HG02981 (cell line): ENCODE measurements around the gene ME1.
"Not testable (repeated sequence)": the region's sequence is repeated elsewhere in the genome, so short reads cannot be mapped to it uniquely, and the experiment has no call there.

Experiments used
- ATAC-seq: cut with Tn5 transposase; IDR thresholded peaks from one replicate; pipeline ENCODE4 v1.9.1; 2021; ENCODE audit warnings: mild to moderate bottlenecking, moderate library complexity; ENCODE audit not compliant: unreplicated experiment

ME1 gene

DNA sequence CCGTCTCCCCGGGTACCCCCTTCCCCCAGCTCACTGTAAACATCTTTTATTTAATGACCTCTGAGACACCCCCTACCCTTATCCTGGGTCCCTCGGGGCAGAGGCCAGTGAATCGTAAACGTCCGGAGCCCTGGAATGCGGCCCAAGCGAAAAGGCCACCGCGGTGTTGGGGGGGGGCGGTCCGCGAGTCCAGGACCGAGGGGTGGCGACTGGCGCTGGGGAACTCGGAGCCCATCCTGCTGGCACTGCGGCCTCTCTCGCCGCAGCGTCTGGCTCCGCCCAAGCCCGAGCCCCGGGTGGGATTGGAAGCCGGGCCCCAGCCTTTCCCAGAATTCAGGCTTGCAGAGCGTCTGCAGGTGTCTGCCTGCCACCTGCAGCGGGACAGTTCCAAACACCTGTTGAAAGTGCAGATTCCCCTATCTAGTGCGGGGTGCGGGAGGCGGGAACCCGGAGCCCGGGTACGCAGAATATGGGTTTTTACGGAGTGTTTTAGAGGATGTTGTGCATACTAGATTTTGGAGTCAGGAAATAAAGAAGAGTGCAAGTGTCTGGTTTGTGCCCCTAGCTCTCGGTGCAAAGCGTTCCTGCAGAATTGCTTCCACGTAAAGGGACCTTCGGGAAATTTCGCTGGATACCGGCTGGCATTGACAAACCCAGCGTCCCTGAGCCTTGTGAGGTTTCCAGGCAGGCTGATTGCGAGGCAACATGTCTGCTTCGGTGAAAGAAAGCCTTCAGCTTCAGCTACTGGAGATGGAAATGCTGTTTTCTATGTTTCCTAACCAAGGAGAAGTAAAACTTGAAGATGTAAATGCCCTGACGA, 236.9 kb downstream of the ME1 start:
- ATAC-seq: peak; percentile 16

DNA sequence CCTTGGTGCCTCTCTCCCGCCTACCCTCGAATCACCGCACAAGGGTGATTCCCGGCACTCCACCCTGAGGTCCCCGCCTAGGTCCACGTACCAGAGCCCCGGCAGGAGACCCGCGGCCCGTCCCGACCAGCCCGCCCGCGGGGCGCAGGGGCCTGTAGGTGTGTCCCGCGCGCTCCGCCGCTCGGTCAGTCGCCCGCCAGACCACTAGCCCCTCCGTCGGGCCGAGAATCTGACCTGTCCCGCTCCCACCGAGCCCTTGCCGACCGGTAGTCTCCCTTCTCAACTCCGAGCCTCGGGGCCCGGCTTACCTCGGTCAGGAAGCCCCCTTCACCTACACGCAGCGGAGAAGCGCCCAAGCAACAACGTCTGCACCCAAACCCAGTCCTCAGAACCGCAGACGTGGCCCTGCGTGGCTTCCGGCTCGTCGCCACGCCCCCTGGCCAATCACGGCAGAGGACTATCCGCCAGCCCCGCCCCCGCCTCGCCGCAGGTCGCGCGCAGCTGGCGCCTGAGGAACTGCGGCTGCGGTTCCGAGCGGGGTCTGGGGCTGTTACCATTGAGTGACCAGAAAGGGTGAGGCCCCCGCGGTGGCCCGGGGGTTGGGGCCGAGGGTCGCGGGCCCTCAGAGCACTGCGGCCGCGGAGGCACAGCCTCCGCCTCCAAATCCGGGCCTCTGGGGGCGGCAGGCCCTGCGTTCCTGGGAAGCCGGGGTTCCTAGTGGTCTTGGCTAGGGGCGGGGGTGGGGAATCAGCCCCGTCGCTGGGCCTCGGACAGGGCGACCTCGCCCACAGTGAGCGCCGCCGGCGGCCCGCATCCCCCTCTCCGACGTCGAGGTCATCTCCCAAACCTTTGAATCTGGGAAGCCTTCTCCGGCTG, 237.7 kb downstream of the ME1 start, which contains the start of the genes PGM3 and RWDD2A:
Gene PGM3, minus strand, starts transcription at position 395 of the 876 bp plus-strand sequence. CDS start 2,253 bp downstream, outside the sequence.
Gene RWDD2A, plus strand, starts transcription at position 487 of the 876 bp plus-strand sequence. CDS start 1,095 bp downstream, outside the sequence.
- peak; percentile 96 for ATAC-seq

DNA sequence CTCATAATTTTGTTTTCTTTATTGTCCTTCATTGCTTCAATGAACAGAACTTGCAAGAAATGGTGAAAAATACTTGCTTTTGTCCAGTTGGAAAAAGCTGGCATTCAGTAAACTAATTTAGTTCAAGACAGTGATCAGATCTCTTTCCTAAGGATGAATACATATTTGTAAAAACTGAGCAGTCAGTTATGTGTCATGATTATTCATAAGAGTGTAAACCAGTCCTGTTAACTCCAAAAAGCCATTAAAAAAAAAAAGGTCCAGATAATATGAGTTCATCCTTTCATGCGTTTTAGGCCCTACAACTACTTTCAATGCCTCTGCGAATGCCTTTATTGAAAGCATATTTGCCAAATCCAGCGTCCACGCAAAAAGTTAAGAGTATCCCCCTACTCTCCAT, 238.4 kb downstream of the ME1 start:
- no peak for ATAC-seq

DNA sequence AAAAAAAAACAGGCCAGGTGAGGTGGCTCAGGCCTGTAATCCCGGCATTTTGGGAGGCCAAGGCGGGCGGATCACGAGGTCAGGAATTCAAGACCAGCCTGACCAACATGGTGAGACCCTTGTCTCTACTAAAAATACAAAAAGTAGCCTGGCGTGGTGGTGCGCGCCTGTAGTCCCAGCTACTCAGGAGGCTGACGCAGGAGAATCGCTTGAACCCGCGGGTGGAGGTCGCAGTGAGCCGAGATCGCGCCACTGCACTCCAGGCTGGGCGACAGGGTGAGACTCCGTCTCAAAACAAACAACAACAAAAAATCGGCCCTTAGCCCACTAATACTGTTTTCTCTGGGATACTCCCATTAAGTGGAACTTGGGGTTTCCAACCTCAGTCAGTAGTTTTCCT, 238.9 kb downstream of the ME1 start:
- not testable (repeated sequence) for ATAC-seq

DNA sequence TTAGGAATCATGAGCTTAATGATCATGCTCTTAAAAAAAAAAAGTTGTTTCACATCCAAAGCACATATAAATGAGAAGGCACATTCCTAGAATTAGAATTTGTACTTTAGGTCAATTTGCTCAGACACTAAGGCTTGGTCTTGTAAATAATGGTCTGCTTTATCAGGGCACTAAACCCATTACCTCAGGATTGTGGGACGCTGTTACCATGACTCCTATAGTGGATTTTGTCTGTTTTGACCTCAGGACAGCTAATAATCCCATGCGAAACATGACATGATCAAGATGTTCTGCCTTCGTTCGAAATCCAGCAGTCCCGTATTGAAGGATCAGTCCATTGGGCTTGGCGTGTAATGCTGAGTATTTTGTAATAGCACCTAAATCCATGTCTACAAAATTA, 240.2 kb downstream of the ME1 start:
- no peak for ATAC-seq

DNA sequence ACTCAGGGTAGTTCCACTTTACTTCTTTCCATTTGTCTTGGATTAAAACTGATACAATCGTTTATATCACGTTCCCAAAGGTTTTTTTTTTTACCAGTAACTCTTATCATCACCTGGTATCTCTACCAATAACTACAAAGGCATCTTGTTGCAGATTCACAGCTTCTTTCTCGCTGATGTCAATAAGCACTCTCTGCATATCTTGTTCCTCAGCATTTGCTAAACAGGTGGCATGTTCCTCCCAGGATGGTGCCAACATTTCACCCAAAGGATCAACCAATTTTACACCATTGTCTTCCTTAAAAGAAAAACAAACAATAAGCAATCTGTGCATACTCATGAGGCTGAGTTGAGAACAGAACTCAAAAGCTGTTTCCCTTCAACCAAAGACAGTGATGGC, 242.3 kb downstream of the ME1 start:
- no peak for ATAC-seq

DNA sequence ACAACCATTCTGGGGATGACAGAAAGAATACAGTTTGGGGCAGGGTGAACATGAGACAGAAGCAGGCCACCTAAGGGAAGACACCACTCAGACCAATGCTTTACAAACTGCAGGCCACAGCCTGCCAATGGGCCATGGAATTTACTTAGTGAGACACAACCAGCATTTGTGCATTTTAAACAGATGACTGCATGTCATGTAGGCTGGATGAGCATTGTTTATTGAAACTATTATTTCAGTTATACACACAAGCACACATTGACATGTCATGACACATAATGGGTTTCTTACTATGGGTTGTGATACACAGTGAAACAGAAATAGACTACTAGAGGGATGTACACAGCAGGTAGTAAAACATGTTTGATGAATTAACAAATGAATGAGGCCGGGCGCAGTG, 245.8 kb downstream of the ME1 start:
- no peak for ATAC-seq

DNA sequence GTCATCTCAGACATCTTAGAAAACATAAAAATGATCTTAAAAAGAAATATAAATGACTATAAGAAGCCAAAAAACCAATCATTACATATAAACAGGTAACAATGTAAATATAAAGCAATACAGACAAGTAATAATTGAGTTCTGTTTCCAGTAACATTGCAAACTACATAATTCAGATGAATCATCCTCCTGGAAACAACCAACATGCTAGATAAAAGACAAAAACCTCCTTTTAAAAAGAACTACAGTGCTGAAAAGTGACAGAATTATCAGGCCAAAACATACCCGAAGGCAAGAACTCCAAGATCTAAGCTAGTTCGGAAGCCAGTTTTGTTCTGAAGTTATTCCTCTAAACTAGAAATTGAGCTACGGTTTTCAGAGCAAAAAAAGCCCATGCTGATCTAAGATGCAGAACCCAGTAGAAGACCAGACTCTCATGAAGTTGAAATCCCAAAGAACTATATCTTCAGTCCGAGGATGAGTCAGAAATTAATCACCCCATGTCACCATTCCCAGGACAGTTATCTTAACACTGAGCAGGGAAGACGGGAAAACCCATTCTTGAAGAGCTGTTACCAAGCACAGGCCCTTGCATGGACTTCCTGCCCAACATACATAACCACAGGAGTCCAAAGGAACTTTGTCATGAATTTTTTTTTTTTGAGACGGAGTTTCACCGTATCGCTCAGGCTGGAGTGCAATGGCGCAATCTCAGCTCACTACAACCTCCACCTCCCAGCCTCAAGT, 247.6 kb downstream of the ME1 start:
- no peak for ATAC-seq

DNA sequence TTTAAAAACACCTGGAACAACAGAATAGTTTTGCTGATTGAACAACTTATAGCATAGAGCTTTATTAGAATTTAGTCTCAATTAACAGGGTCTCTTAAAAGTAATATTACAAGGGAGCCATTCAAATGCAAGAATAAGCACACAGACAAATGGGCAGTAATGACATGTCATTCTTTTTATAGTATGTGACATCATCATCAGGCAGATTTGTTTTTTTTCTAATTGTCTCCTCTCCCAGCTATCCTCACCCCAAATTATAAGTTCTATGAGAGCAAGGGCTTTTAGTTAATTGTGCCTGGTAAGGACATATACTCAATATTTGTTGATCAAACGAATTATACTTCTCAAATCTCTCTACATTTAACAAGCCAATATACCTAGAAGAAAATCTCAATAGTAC, 248.7 kb downstream of the ME1 start:
- ATAC-seq: no peak

DNA sequence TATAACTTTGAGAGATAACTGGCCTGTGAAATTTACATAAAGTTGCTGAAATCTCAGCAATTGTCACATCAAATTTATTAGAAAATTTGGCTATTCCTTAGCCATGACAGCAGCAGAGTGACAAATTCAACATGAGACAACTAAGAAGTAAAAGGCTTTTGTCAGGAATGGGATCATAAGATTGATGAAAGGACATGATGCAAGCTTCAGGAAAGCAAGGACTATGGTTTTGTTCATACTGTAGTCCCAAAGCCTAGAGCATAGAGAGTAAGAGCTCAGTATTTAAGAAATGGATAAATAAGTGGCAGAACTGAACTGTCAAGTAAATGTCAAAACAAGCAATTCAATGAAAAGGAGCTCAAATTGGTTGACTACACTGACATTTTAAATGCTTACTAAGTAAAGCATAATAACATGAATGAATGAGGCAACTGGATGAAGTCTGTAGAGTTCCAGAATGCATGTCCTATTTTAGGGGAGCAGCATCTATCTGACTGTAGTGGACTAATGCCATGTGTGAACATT, 250.4 kb downstream of the ME1 start:
- ATAC-seq: no peak

DNA sequence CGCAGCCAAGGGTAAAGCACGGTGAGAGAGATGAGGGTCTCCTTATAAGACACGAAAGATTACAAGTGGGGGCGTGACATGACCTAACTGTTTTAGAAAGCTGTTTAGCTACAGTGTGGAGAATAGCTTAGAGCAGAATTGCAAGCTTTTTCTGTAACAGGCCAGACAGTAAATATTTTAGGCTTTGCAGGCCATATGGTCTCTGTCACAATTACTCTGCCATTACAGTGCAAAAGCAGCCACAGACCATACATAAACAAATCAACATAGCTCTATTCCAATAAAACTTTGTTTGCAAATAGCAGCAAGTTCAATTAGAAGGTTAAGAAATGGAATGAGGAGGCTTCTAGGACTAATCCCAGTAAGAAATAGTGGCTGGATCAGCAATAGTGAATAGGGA, 254.6 kb downstream of the ME1 start:
- ATAC-seq: no peak

DNA sequence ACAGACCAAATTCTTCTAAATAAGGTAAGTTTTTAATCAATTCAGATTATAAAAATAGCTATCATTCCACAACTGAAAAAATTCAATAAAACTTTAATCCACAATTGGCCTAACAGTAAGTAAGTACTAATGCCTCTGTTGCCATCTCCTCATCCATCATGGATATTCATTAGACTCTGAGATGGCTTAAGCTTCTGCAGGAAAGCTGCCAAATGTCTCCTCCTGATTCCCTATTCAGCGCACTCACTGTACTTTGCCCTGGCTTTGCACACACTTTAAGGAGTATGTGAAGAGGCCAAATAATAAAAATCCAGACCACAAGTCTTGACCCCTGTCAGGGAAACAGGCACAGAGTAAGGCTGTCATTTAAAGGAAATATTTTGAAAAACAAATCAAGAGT, 261.3 kb downstream of the ME1 start:
- ATAC-seq: no peak

DNA sequence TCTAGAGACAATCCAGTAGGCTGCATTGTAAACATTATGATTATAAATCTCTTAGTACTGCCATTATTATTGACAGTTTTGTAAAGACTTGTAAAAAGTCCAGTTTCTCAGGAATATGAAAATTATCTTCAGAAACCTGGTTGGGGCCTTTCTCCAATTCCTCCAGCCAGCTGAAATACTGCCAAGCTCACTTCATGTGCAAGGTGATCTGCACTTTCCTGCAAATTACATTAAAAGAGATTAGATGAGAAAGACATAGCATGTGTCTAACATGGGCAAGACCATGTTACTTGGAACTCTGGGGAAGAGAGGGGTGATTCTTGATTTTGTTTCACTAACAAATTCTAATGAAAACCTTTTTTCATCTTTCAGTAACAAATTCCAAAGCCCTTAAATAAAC, 261.7 kb downstream of the ME1 start:
- no peak for ATAC-seq

DNA sequence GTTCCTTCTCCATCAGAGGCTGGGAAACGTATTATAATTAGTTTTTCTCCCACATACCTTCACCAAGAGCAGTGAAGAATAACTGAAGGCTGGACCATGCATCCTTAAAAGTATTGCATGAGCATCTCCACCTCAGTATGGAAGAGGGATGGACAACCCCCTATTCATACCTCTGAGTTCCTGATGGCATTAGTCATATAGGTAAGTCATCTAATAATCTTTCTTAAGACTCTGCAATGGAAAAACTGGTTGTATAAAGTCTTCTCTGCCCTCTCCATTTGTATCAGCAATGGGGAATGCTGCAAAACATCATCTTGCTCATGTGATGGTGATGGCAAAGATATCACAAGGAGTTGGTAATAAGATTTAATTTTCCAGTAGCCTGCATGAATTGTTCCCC, 262.3 kb downstream of the ME1 start:
- ATAC-seq: no peak

DNA sequence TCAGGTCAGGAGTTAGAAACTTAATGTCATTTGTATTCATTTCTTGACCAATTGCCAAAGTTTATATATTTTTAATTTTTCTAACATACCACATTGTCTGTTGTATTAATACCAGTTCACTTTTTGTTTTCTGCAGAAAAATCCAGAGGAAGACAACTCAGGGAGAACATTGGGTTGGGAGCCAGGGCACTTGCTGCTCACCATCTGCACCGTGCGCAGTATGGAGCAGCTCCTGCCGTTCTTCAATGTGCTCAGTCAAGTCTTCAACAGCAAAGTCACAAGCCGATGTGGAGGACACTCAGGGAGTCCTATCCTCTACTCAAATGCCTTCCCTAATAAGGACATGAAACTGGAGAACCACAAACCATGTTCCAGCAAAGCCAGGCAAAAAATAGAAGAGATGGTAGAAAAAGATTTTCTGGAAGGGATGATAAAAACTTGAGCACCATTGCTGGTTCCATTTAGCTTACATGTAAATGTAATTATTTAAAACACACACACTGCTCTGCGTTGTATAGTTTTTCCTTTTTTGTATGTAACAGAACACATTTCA, 263.0 kb downstream of the ME1 start:
- no peak for ATAC-seq
